ENCODE measurements around the gene NGF. TPM values are rescaled to one million over a fixed set of nuclear protein-coding genes. Genes with fewer than 3 reads are reported as not detected.
A peak's percentile ranks its signal among the peaks of the same experiment; 100 is the strongest.

NGF gene
- total and polyA plus RNA-seq, 9 of the 15 experiments (the other 6 are each of a cell fraction or from before 2014, with no cell fraction given) = not detected

DNA sequence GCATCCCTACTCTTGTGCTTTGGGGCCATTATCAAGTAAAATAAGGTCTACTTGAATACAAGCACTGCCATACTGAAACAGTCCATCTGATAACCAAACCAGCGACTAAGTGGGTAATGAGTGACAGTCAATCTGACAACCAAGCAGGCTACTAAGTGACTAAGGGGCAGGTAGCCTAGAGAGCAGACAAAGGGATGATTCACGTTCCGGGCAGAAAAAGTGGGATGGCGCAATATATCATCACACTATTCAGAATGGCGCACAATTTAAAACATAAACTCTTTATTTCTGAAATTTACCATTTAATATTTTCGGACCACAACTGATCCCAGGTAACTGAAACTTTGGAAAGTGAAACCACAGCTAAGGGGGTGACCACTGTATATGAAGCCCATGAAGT, 17.7 kb downstream of the NGF start:
- Histone ChIP-seq H3K9me3 (replicated peaks; ENCODE audit: control insufficient read depth, insufficient read depth, low read depth, low read length) (no peaks in the 10 kb centered on the region), H3K36me3 (ENCODE audit: control insufficient read depth, insufficient read depth, low read length) (no peaks in the 10 kb centered on the region), H3K4me3 (no peak overlapping the region), H4K20me1 (replicated peaks; ENCODE audit: control insufficient read depth, insufficient read depth, low read length) (no peaks in the 10 kb centered on the region; the same call in 1 of the 2 replicates), H3K9ac (ENCODE audit: insufficient read depth in 1 of 2, low read depth in 2 of 2, low read length in 2 of 2) (no peak overlapping the region), H3K4me1 (replicated peaks in 1 of 2; ENCODE audit: control insufficient read depth in 2 of 2, insufficient read depth in 2 of 2, low read length in 2 of 2) (no peaks in the 10 kb centered on the region), H2AFZ (ENCODE audit: low read depth, low read length) (no peak overlapping the region), H3K79me2 (ENCODE audit: control insufficient read depth, insufficient read depth, low read length) (no peaks in the 10 kb centered on the region), H3K27me3 (ENCODE audit: control insufficient read depth in 2 of 2, insufficient read depth in 2 of 2, low read length in 2 of 2) (peaks cover 0 to 8% of the 10 kb centered on the region in 2 experiments; a peak in 2 of 5 replicates), H3K4me2 (ENCODE audit: insufficient read depth, low read length) (no peak overlapping the region), H3K27ac (ENCODE audit: extremely low read depth, low read depth, low read length) (no peak overlapping the region), H3K9me1 (ENCODE audit: control insufficient read depth, insufficient read depth, low read length) (no peaks in the 10 kb centered on the region)
- POLR2A ChIA-PET = no interaction called here
- intact Hi-C loops (cut with micrococcal nuclease) = no loop called here
- WGBS (ENCODE audit: insufficient coverage, low coverage, missing lambda C conversion rate) = 3% methylated on average over 6 of the region's 6 CpGs
- ATAC-seq (no peak), FAIRE-seq (no peak), DNase-seq (ENCODE audit: extremely low read depth in 1 of 4, low spot score in 3 of 4) (no peak)
- TF ChIP-seq SIX5 (IDR thresholded peaks at IDR 0.05; ENCODE audit: borderline replicate concordance in 1 of 2, insufficient read depth in 1 of 2, low read depth in 1 of 2, low read length in 2 of 2) (no peak), CEBPG (CRISPR knock-in tag; IDR thresholded peaks at IDR 0.05) (no peak), CEBPG (tag; conservative IDR thresholded peaks at IDR 0.05 in 1 of 2, IDR thresholded peaks at IDR 0.05 in 1 of 2) (peak in 1 of 2 experiments; percentile 57; a peak in 1 of 4 replicates)
- TF ChIP-seq, protein P1, sequence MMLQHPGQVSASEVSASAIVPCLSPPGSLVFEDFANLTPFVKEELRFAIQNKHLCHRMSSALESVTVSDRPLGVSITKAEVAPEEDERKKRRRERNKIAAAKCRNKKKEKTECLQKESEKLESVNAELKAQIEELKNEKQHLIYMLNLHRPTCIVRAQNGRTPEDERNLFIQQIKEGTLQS (IDR thresholded peaks at IDR 0.05) = peak; percentile 19; the same call in 1 of the 2 replicates
- TF ChIP-seq, protein P1 (CRISPR knock-in tag; conservative IDR thresholded peaks at IDR 0.05) = no peak
- CTCF ChIA-PET (ENCODE audit: low intra/inter-chr PET ratio) = no interaction called here
- in situ Hi-C loops (cut with MboI) = no loop called here
- BruUV-seq (replicated peaks) = no TSS peak
